GM13977 (cell line): Measurements from ENCODE around the gene NOD1.

Experiments used
- DNase-seq: peaks from one replicate; pipeline ENCODE4 v3.0.0; 2012; ENCODE audit warnings: low spot score
- CTCF ChIP-seq: IDR thresholded peaks from 2 replicates; pipeline ENCODE4 v1.5.1; 2012; ENCODE audit warnings: mild to moderate bottlenecking, control low read depth; ENCODE audit not compliant: insufficient read depth; ENCODE audit errors: extremely low read depth, missing control alignments
- in situ Hi-C: fragments of 300-500 bp; cut with MboI; formaldehyde crosslinking; loops from one replicate; pipeline ENCODE4 v1.12.0; 2022; ENCODE audit warnings: low sequenced_read_pairs, low pct_unique_long_range_greater_than_20kb, mixed read lengths, inconsistent platforms; ENCODE audit not compliant: unreplicated experiment

NOD1 gene

GRCh38 chr7:30379131-30379530 lies 99.5 kb downstream of the NOD1 start:
- in situ Hi-C loops, result no loop called here
- no peak for TF ChIP-seq CTCF
- DNase-seq, result no peak

GRCh38 chr7:30378275-30378674 lies 100.3 kb downstream of the NOD1 start:
- no peak for DNase-seq
- in situ Hi-C loops, result no loop called here
- no peak for TF ChIP-seq CTCF
